H9 (cell line): ENCODE measurements around the gene PTBP3. TPM values are rescaled to one million over a fixed set of nuclear protein-coding genes. Genes with fewer than 3 reads are reported as not detected.

Source experiments
- DNase-seq: peaks from one replicate; pipeline ENCODE4 v3.0.0-alpha.2; 2017
- H2AFZ ChIP-seq: one replicate; pipeline ENCODE4 v1.6.1; 2013; ENCODE audit warnings: mild to moderate bottlenecking, low read length, control low read depth, moderate library complexity
- H2AK5ac ChIP-seq: 2 replicates; pipeline ENCODE4 v1.6.1; 2013; ENCODE audit warnings: low read length, control low read depth, mixed read lengths; ENCODE audit not compliant: insufficient read length
- H2BK120ac ChIP-seq: one replicate; pipeline ENCODE4 v1.6.1; 2013; ENCODE audit warnings: low read depth, mild to moderate bottlenecking, low read length, control low read depth, inconsistent platforms; ENCODE audit not compliant: poor library complexity, severe bottlenecking
- H2BK12ac ChIP-seq: 2 replicates; pipeline ENCODE4 v1.6.1; 2013; ENCODE audit warnings: low read length, control low read depth, mixed read lengths, low read depth; ENCODE audit not compliant: insufficient read length
- H2BK15ac ChIP-seq: 2 replicates; pipeline ENCODE4 v1.6.1; 2013; ENCODE audit warnings: low read depth, low read length, control low read depth
- H2BK20ac ChIP-seq: one replicate; pipeline ENCODE4 v1.6.1; 2013; ENCODE audit warnings: low read depth, mild to moderate bottlenecking, low read length, control low read depth, inconsistent platforms; ENCODE audit not compliant: poor library complexity, severe bottlenecking
- H2BK5ac ChIP-seq: 2 replicates; pipeline ENCODE4 v1.6.1; 2013; ENCODE audit warnings: low read length, control low read depth, mixed read lengths; ENCODE audit not compliant: insufficient read length
- H3K14ac ChIP-seq: 2 replicates; pipeline ENCODE4 v1.6.1; 2013; ENCODE audit warnings: low read length, control low read depth; ENCODE audit not compliant: insufficient read depth
- H3K18ac ChIP-seq: 2 replicates; pipeline ENCODE4 v1.6.1; 2013; ENCODE audit warnings: low read depth, mild to moderate bottlenecking, mixed read lengths, low read length, control low read depth; ENCODE audit not compliant: insufficient read length
- H3K23ac ChIP-seq: 2 replicates; pipeline ENCODE4 v1.6.1; 2013; ENCODE audit warnings: low read length, control low read depth, mixed read lengths, low read depth; ENCODE audit not compliant: insufficient read length
- H3K23me2 ChIP-seq: 2 replicates; pipeline ENCODE4 v1.6.1; 2013; ENCODE audit warnings: low read depth, mild to moderate bottlenecking, mixed read lengths, low read length, control low read depth; ENCODE audit not compliant: insufficient read length, poor library complexity, severe bottlenecking
- H3K27ac ChIP-seq: 2 replicates; pipeline ENCODE4 v1.5.1; 2013; ENCODE audit warnings: low read length, control low read depth, mixed read lengths, low read depth; ENCODE audit not compliant: insufficient read length
- H3K27me3 ChIP-seq: 2 replicates; pipeline ENCODE4 v1.6.1; 2013; ENCODE audit warnings: low read length, control low read depth, inconsistent platforms; ENCODE audit not compliant: insufficient read depth
- H3K4ac ChIP-seq: 2 replicates; pipeline ENCODE4 v1.6.1; 2013; ENCODE audit warnings: low read depth, mild to moderate bottlenecking, control low read depth, inconsistent platforms, low read length, moderate library complexity
- H3K4me1 ChIP-seq: 2 replicates; pipeline ENCODE4 v1.6.1; 2013; ENCODE audit warnings: low read length, control low read depth, inconsistent platforms; ENCODE audit not compliant: insufficient read depth
- H3K4me2 ChIP-seq: 2 replicates; pipeline ENCODE4 v1.6.1; 2013; ENCODE audit warnings: low read length, control low read depth, mixed read lengths; ENCODE audit not compliant: insufficient read length, insufficient read depth
- H3K56ac ChIP-seq: 2 replicates; pipeline ENCODE4 v1.6.1; 2013; ENCODE audit warnings: low read depth, mild to moderate bottlenecking, mixed read lengths, low read length, control low read depth; ENCODE audit not compliant: insufficient read length
- H3K79me1 ChIP-seq: 2 replicates; pipeline ENCODE4 v1.6.1; 2013; ENCODE audit warnings: low read depth, mild to moderate bottlenecking, moderate library complexity, low read length, control low read depth, inconsistent platforms; ENCODE audit not compliant: insufficient read depth, poor library complexity, severe bottlenecking
- H3K79me2 ChIP-seq: 2 replicates; pipeline ENCODE4 v1.6.1; 2013; ENCODE audit warnings: low read length, control low read depth, inconsistent platforms; ENCODE audit not compliant: insufficient read depth
- H3K9ac ChIP-seq: 2 replicates; pipeline ENCODE4 v1.6.1; 2013; ENCODE audit warnings: low read length, control low read depth, mixed read lengths; ENCODE audit not compliant: insufficient read length; ENCODE audit errors: extremely low read depth
- H3K9me3 ChIP-seq: one replicate; pipeline ENCODE4 v1.6.1; 2013; ENCODE audit warnings: low read depth, low read length, inconsistent platforms; ENCODE audit not compliant: control insufficient read depth
- H3T11ph ChIP-seq: one replicate; pipeline ENCODE4 v1.6.1; 2013; ENCODE audit warnings: mild to moderate bottlenecking, low read length, control low read depth, inconsistent platforms
- H4K20me1 ChIP-seq: one replicate; pipeline ENCODE4 v1.6.1; 2013; ENCODE audit not compliant: control insufficient read depth, insufficient read length, insufficient read depth
- H4K5ac ChIP-seq: 2 replicates; pipeline ENCODE4 v1.6.1; 2013; ENCODE audit warnings: low read depth, mild to moderate bottlenecking, mixed read lengths, low read length, control low read depth; ENCODE audit not compliant: insufficient read length
- H4K8ac ChIP-seq: replicated peaks from 2 replicates; pipeline ENCODE4 v1.6.1; 2013; ENCODE audit warnings: low read length, control low read depth, mixed read lengths, low read depth; ENCODE audit not compliant: insufficient read length
- H4K91ac ChIP-seq: 2 replicates; pipeline ENCODE4 v1.6.1; 2013; ENCODE audit warnings: low read depth, mild to moderate bottlenecking, moderate library complexity, mixed read lengths, low read length, control low read depth; ENCODE audit not compliant: insufficient read length
- H3K27ac Mint-ChIP-seq, 3 experiments: 2 replicates in 2 of 3; 3 replicates in 1 of 3; pipeline ENCODE4 v1.8.0; 2020 to 2021; ENCODE audit warnings: mixed read lengths in 3 of 3, mild to moderate bottlenecking in 1 of 3, moderate library complexity in 1 of 3
- H3K27me3 Mint-ChIP-seq: 2 replicates; pipeline ENCODE4 v1.8.0; 2021; ENCODE audit warnings: low read depth, mild to moderate bottlenecking, moderate library complexity, mixed read lengths
- H3K36me3 Mint-ChIP-seq, 3 experiments: 2 replicates in 2 of 3; 3 replicates in 1 of 3; pipeline ENCODE4 v1.8.0; 2020 to 2021; ENCODE audit warnings: low read depth in 3 of 3, mixed read lengths in 3 of 3; ENCODE audit not compliant: insufficient read depth in 1 of 3
- H3K4me1 Mint-ChIP-seq, 2 experiments: 2 replicates each; pipeline ENCODE4 v1.8.0; 2020; ENCODE audit warnings: mixed read lengths in 2 of 2
- H3K4me3 Mint-ChIP-seq, 2 experiments: 2 replicates in 1 of 2; 3 replicates in 1 of 2; pipeline ENCODE4 v1.8.0; 2020 to 2021; ENCODE audit warnings: mild to moderate bottlenecking in 2 of 2, mixed read lengths in 2 of 2, moderate library complexity in 1 of 2
- H3K9me3 Mint-ChIP-seq, 2 experiments: 2 replicates in 1 of 2; 3 replicates in 1 of 2; pipeline ENCODE4 v1.8.0; 2020; ENCODE audit warnings: mild to moderate bottlenecking in 2 of 2, mixed read lengths in 2 of 2, moderate library complexity in 1 of 2
- CTCF ChIP-seq: fragments of 200-600 bp; sonication (generic); conservative IDR thresholded peaks from 3 replicates; pipeline ENCODE4 v1.8.0; 2021; ENCODE audit warnings: antibody characterized with exemption, mild to moderate bottlenecking
- WGBS: extraction: QIAGEN DNeasy Blood & Tissue Kit; methylation state at CpG from one replicate; pipeline ENCODE4 v1.1.7; 2013; ENCODE audit warnings: missing lambda C conversion rate, low lambda C conversion rate, mixed read lengths; ENCODE audit not compliant: insufficient read length; ENCODE audit errors: extremely low coverage; 5-methylcytosine and 5-hydroxymethylcytosine counted together
- total RNA-seq: library from RNA; stranded (reverse); gene quantifications from 2 replicates; pipeline ENCODE4 v1.2.1, GENCODE V29; 2021

PTBP3 gene
- total RNA-seq, 1 experiment from 2014 or later: 89.5 TPM

- Histone ChIP-seq H3K23me2 (no peaks in the 10 kb centered on the region), H2BK120ac (no peak overlapping the region), H3K4me2 (no peak overlapping the region), H2AFZ (no peak overlapping the region), H3K18ac (no peak overlapping the region), H3K14ac (no peak overlapping the region), H2BK15ac (no peak overlapping the region), H3K9ac (no peak overlapping the region), H2BK12ac (no peak overlapping the region), H2AK5ac (no peak overlapping the region), H3K4me1 (peaks cover 3% of the 10 kb centered on the region; the same call in 1 of the 2 replicates), H3K23ac (no peak overlapping the region), H4K91ac (no peak overlapping the region), H4K8ac (no peak overlapping the region), H4K20me1 (no peaks in the 10 kb centered on the region), H3K27me3 (no peaks in the 10 kb centered on the region), H3K27ac (no peak overlapping the region), H3K56ac (no peak overlapping the region), H2BK5ac (no peak overlapping the region), H3K4ac (no peak overlapping the region), H3K79me2 (no peaks in the 10 kb centered on the region), H3K9me3 (no peaks in the 10 kb centered on the region), H4K5ac (no peak overlapping the region), H3T11ph (no peak overlapping the region), H2BK20ac (no peak overlapping the region), H3K79me1 (no peaks in the 10 kb centered on the region)
- TF ChIP-seq CTCF: no peak
- no peak for DNase-seq
- peaks cover 0 to 6% of the 10 kb centered on the region in 2 experiments; a peak in 2 of 5 replicates for H3K9me3 Mint-ChIP-seq
- no peaks in the 10 kb centered on the region; a peak in 3 of 7 replicates for H3K36me3 Mint-ChIP-seq
- H3K4me1 Mint-ChIP-seq: peaks cover 6 to 13% of the 10 kb centered on the region in 2 experiments
- H3K27me3 Mint-ChIP-seq: no peaks in the 10 kb centered on the region
- no peak overlapping the region for H3K4me3 Mint-ChIP-seq
- no peak overlapping the region for H3K27ac Mint-ChIP-seq
- WGBS: no CpG with 5 or more reads among the region's 4 CpGs
These were observed 134.8 kb downstream of the PTBP3 start for GRCh38 chr9:112198646-112199045.
